SK-MEL-5 (cell line): ENCODE measurements around the gene GDPD4. TPM values are rescaled to one million over a fixed set of nuclear protein-coding genes. Genes with fewer than 3 reads are reported as not detected.

Experiments used
- DNase-seq: peaks from one replicate; pipeline ENCODE4 v3.0.0-alpha.2; 2016; ENCODE audit warnings: low read depth, low spot score
- in situ Hi-C: cut with HindIII; loops from 2 replicates; pipeline ENCODE4 v1.10.0; 2016; ENCODE audit warnings: low sequenced_read_pairs, high pct_unique_total_duplicates, low pct_unique_long_range_greater_than_20kb
- total RNA-seq: library from RNA; depleted of rRNA; stranded (reverse); fragments of >200 nt; shearing (Covaris generic); gene quantifications from 2 replicates; pipeline ENCODE4 v1.2.3, GENCODE V29; 2014; rRNA removed

Gene GDPD4
- total RNA-seq, 1 experiment from 2014 or later: not detected

DNA sequence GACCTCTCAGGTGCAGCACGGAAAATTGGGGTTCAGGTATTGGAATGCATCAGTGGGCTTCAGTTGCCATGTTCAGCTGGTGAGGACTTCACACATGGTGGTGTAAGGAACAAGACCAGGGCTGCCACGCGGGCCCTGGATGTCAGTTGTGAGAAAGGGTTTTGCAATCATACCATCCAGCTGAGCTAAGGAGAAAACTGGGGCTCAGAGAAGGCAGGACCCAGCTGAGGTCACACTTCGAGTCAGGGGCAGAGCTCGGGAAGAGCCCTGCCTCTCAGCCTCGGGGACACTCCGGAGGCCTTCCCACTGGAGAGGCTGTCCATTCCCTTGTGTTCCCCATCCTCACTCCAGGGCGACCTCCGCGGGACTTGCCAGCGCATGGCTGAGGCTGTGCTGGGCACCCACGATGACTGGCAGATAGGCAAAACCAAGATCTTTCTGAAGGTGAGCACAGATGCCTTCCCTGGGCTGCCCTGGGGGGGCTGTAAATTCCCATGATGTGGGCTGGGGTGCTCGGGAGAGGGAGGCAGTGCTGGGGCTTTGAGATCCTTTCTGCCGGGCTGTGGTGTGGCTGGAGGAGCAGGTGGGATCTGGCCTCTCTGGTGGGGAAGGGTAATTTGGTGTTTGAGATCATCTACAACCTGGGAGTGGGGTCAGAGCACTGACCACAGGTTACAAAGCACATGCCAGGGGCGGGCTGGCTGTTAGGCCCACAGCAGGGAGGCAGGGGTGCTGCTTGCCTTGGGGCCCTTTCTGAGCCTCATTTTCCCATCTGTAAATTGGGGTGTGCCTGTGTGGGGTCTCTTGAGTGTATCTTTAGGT is 126.3 kb downstream of the GDPD4 start:
- in situ Hi-C loops: no loop called here
- no peak for DNase-seq

GRCh38 chr11:77174559-77174958 is 126.9 kb downstream of the GDPD4 start:
- in situ Hi-C loops: no loop called here
- DNase-seq: no peak

DNA sequence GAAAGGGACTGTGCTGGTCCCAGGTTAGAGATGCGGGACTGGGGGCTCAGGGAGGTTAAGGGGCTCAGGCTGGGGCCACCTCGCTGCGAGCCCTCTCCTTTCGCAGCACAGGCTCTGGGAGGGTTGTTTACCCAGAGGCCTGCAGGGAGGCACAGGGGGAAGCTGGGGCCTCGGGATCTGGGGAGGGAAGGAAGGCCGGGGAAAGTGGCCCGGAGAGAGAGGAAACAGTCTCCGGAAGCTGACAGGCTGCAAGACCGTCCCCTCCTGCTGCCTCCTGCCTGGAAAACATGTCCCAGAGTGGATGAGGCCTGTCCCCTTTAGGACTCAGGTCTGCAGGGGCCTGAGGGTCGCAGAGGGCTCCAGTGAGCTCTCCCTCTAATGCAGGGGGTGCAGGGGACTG is 128.0 kb downstream of the GDPD4 start:
- in situ Hi-C loops: no loop called here
- no peak for DNase-seq

- in situ Hi-C loops: no loop called here
- DNase-seq: no peak
Observed at GRCh38 chr11:77172666-77172982, 128.9 kb downstream of the GDPD4 start.

- in situ Hi-C loops: no loop called here
- DNase-seq: no peak
Observed at GRCh38 chr11:77171885-77172665, 129.4 kb downstream of the GDPD4 start.

DNA sequence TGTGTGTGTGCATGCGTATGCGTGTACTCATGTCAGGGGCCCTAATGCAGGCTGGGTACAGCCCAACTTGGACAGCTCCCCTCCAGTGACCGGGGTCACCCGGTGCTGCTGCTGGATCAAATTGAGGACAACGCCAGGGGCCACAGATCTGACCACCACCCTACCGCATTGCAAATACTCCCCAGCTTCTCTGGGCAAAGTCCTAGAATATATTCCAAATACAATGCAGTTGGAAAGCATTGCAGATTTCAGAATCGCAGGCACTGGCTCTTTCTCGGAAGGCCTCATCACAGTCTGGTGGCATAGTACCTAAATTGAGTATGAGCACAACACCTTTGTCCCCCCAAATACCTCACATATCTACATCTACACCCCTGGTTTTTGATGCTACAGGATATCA is 130.2 kb downstream of the GDPD4 start:
- in situ Hi-C loops: no loop called here
- DNase-seq: no peak

GRCh38 chr11:77170107-77170506 is 131.4 kb downstream of the GDPD4 start:
- DNase-seq: no peak
- in situ Hi-C loops: no loop called here

GRCh38 chr11:77167791-77168190 is 133.7 kb downstream of the GDPD4 start:
- in situ Hi-C loops: no loop called here

DNA sequence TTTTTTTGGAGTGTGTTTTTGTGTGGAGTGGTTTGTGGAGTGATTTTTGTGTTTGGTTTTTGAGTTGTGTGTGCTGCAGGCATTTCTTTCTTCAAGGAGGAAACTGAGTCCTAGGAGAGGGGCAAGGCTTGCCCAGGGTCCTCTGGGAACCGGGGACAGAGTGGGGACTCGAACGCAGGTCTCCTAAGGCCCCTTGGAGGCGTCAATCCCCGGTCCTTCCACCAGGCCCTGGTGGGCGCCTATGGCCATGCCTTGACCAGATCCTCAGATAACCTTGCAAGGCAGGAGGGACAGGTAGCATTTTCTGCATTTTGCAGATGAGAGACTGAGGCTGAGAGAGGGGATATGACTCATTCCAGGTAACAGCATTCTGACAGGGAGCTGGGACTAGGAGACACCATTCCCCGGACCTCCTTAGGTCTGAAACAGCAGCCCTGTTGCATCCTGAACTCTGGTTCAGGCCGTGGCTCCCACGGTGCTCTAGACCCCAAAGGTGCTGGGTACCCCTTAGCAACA is 134.3 kb downstream of the GDPD4 start:
- in situ Hi-C loops: no loop called here

More at GRCh38 chr11:77167791-77168190, 133.7 kb downstream of the GDPD4 start:
- DNase-seq: no peak

More for the DNA sequence above, 134.3 kb downstream of the GDPD4 start:
- DNase-seq: no peak

Other genes starting within 250 kb of the GDPD4 start
- 1.7 and 2.4 TPM in 2 replicates for gene CAPN5, start 234.7 kb downstream of the GDPD4 start, total RNA-seq
- gene OMP, start 198.8 kb downstream of the GDPD4 start, total RNA-seq: not detected in 2 replicates
- 0.48 and 0.61 TPM in 2 replicates for gene MYO7A, start 173.4 kb downstream of the GDPD4 start, total RNA-seq
- gene PAK1, start 172.4 kb upstream of the GDPD4 start, total RNA-seq: 28.8 and 29.0 TPM in 2 replicates